Breast epithelium (tissue), 4 donors: ENCODE measurements around the gene LRRC32. TPM values are rescaled to one million over a fixed set of nuclear protein-coding genes. Genes with fewer than 3 reads are reported as not detected.

ENCODE experiments used
- DNase-seq, 2 donors: peaks; one replicate each; pipeline ENCODE4 v3.0.0-alpha.2; 2019; ENCODE audit warnings: low spot score in 2 of 2
- H3K27ac ChIP-seq, 2 donors: fragments of 200-600 bp; sonication (generic) in 1 of 2; one replicate each; pipeline ENCODE4 v1.5.1; 2016 to 2019; ENCODE audit warnings: mild to moderate bottlenecking in 1 of 2
- H3K27me3 ChIP-seq, 2 donors: fragments of 200-600 bp; sonication (generic) in 1 of 2; one replicate each; pipeline versions ENCODE4 v1.5.1 to v1.6.0; 2017 to 2019; ENCODE audit warnings: control low read depth in 1 of 2, mild to moderate bottlenecking in 1 of 2
- H3K36me3 ChIP-seq: fragments of 200-600 bp; one replicate; pipeline ENCODE4 v1.5.1; 2019
- H3K4me1 ChIP-seq, 2 donors: fragments of 200-600 bp; sonication (generic); one replicate each; pipeline ENCODE4 v1.5.1; 2016 to 2019; ENCODE audit warnings: control low read depth in 1 of 2
- H3K4me3 ChIP-seq, 3 donors: fragments of 200-600 bp; sonication (generic); 1 replicate in 2 of 3; 2 replicates in 1 of 3; pipeline ENCODE4 v1.5.1; 2016 to 2019; ENCODE audit warnings: mild to moderate bottlenecking in 3 of 3, moderate library complexity in 2 of 3
- H3K9me3 ChIP-seq, 2 donors: fragments of 200-600 bp; sonication (generic) in 1 of 2; one replicate each; pipeline ENCODE4 v1.5.1; 2016 to 2019; ENCODE audit warnings: control low read depth in 1 of 2
- CTCF ChIP-seq, 3 donors: fragments of 450-650 bp; IDR thresholded peaks; one replicate each; pipeline ENCODE4 v1.5.1; 2016 to 2017; ENCODE audit warnings: antibody characterized with exemption in 3 of 3, mild to moderate bottlenecking in 3 of 3, moderate library complexity in 3 of 3
- POLR2A ChIP-seq: fragments of 450-650 bp; IDR thresholded peaks from one replicate; pipeline ENCODE4 v1.6.1; 2016; ENCODE audit warnings: antibody characterized with exemption, mild to moderate bottlenecking, moderate library complexity
- POLR2AphosphoS5 ChIP-seq, 3 donors: sonication (generic); formaldehyde crosslinking; IDR thresholded peaks; one replicate each; pipeline ENCODE4 v1.6.1; 2017; ENCODE audit warnings: antibody characterized with exemption in 3 of 3
- intact Hi-C: fragments of 100-400 bp; cut with DNase I; formaldehyde crosslinking; loops from one replicate; pipeline ENCODE4 v1.15.1; 2023; ENCODE audit warnings: low total_unique reads
- total RNA-seq, 3 donors: library from RNA; depleted of rRNA; stranded (reverse); fragments of >200 nt; gene quantifications; one replicate each; pipeline ENCODE4 v1.1.0, GENCODE V29; 2016

The LRRC32 gene
- total RNA-seq: 10 to 100 TPM in 2 of 3 donors, 1 to 10 TPM in 1; 7.5 to 56.0 (median 42.6) TPM

GRCh38 chr11:76670485-76671236, at the start of gene LRRC32:
TSS of gene LRRC32 (minus strand) at chr11:76670747. CDS start at chr11:76665954, 4,793 bp downstream.
- Histone ChIP-seq H3K27me3 (peaks cover 0 to 8% of the 10 kb centered on the region in 2 donors), H3K4me1 (peaks cover 0 to 7% of the 10 kb centered on the region in 2 donors), H3K36me3 (no peaks in the 10 kb centered on the region), H3K4me3 (peak within 1 kb of the TSS; percentile 63 to 82 (median 77)), H3K9me3 (no peaks in the 10 kb centered on the region), H3K27ac (peak within 1 kb of the TSS; percentile 61 to 88)
- TF ChIP-seq POLR2A (no peak), POLR2AphosphoS5 (IDR thresholded peaks at IDR 0.05) (no peak), CTCF (IDR thresholded peaks at IDR 0.05) (no peak)
- peak in 1 of 2 donors; percentile 39 for DNase-seq
- intact Hi-C loops: no loop called here

GRCh38 chr11:76719686-76720085, 49.1 kb upstream of the LRRC32 start:
- TF ChIP-seq POLR2AphosphoS5 (IDR thresholded peaks at IDR 0.05): no peak
- no peak for TF ChIP-seq CTCF (IDR thresholded peaks at IDR 0.05)
- TF ChIP-seq POLR2A: no peak
- no peaks in the 10 kb centered on the region for H3K9me3 ChIP-seq
- DNase-seq: no peak
- no peak overlapping the region for H3K4me3 ChIP-seq
- H3K36me3 ChIP-seq: no peaks in the 10 kb centered on the region
- no peaks in the 10 kb centered on the region for H3K27me3 ChIP-seq
- intact Hi-C loops: no loop called here
- no peaks in the 10 kb centered on the region for H3K4me1 ChIP-seq
- H3K27ac ChIP-seq: no peak overlapping the region

GRCh38 chr11:76719281-76719680, 48.7 kb upstream of the LRRC32 start:
- no peaks in the 10 kb centered on the region for H3K4me1 ChIP-seq
- H3K27me3 ChIP-seq: no peaks in the 10 kb centered on the region
- TF ChIP-seq POLR2A: no peak
- no peak for TF ChIP-seq POLR2AphosphoS5 (IDR thresholded peaks at IDR 0.05)
- TF ChIP-seq CTCF (IDR thresholded peaks at IDR 0.05): no peak
- no peaks in the 10 kb centered on the region for H3K9me3 ChIP-seq
- H3K27ac ChIP-seq: no peak overlapping the region
- intact Hi-C loops: no loop called here
- H3K4me3 ChIP-seq: no peak overlapping the region
- H3K36me3 ChIP-seq: no peaks in the 10 kb centered on the region
- no peak for DNase-seq

GRCh38 chr11:76717816-76718215, 47.3 kb upstream of the LRRC32 start:
- Histone ChIP-seq H3K4me1 (no peaks in the 10 kb centered on the region), H3K4me3 (no peak overlapping the region), H3K27ac (no peak overlapping the region), H3K27me3 (no peaks in the 10 kb centered on the region), H3K9me3 (no peaks in the 10 kb centered on the region), H3K36me3 (no peaks in the 10 kb centered on the region)
- intact Hi-C loops: no loop called here
- DNase-seq: no peak
- TF ChIP-seq POLR2A: no peak
- TF ChIP-seq CTCF (IDR thresholded peaks at IDR 0.05): no peak
- no peak for TF ChIP-seq POLR2AphosphoS5 (IDR thresholded peaks at IDR 0.05)

GRCh38 chr11:76717369-76717768, 46.8 kb upstream of the LRRC32 start:
- no peak overlapping the region for H3K4me3 ChIP-seq
- no peaks in the 10 kb centered on the region for H3K36me3 ChIP-seq
- TF ChIP-seq CTCF (IDR thresholded peaks at IDR 0.05) (no peak), POLR2AphosphoS5 (IDR thresholded peaks at IDR 0.05) (no peak), POLR2A (no peak)
- no peaks in the 10 kb centered on the region for H3K4me1 ChIP-seq
- intact Hi-C loops: no loop called here
- no peaks in the 10 kb centered on the region for H3K9me3 ChIP-seq
- no peak for DNase-seq
- H3K27me3 ChIP-seq: no peaks in the 10 kb centered on the region
- H3K27ac ChIP-seq: no peak overlapping the region
